Measurements from ENCODE around the gene SIRT1.
"Not testable (repeated sequence)": the region's sequence is repeated elsewhere in the genome, so short reads cannot be mapped to it uniquely, and the experiment has no call there.

SIRT1 gene

GRCh38 chr10:67965456-67965855 is 81.0 kb downstream of the SIRT1 start:
- no peak for DNase-seq (ENCODE audit: low read depth in 2 of 2)

GRCh38 chr10:67966035-67966434 is 81.6 kb downstream of the SIRT1 start:
- not testable (repeated sequence) for DNase-seq (ENCODE audit: low read depth in 2 of 2)

Measured in stimulated activated CD8-positive, alpha-beta memory T cell treated with anti-CD3 and anti-CD28 coated beads, Interleukin-2, amount 100 ng/mL, for 48 hours (primary cell).